GM19193 (cell line): ENCODE data around the gene CFAP74.

ENCODE experiments used
- POLR2A ChIP-seq: IDR thresholded peaks from 4 replicates; pipeline ENCODE4 v1.6.1; 2011; ENCODE audit not compliant: insufficient read depth, insufficient read length; ENCODE audit errors: extremely low read depth

CFAP74 gene

GRCh38 chr1:1919304-1920056, 84.1 kb downstream of the CFAP74 start:
- peak; percentile 22 for TF ChIP-seq POLR2A

GRCh38 chr1:1918901-1919303, 84.7 kb downstream of the CFAP74 start, which contains the start of gene TMEM52:
Gene TMEM52 (minus strand): TSS chr1:1919279. CDS start chr1:1919265, 14 bp downstream.
- TF ChIP-seq POLR2A, result no peak

- TF ChIP-seq POLR2A, result no peak
Measured at GRCh38 chr1:1917995-1918900, 85.3 kb downstream of the CFAP74 start.

- TF ChIP-seq POLR2A, result no peak
Measured at GRCh38 chr1:1917304-1917976, 86.1 kb downstream of the CFAP74 start.

- TF ChIP-seq POLR2A, result no peak
Measured at GRCh38 chr1:1916851-1917251, 86.7 kb downstream of the CFAP74 start.

GRCh38 chr1:1915911-1916840, 87.4 kb downstream of the CFAP74 start:
- no peak for TF ChIP-seq POLR2A

- TF ChIP-seq POLR2A, result no peak
Measured at GRCh38 chr1:1914971-1915692, 88.5 kb downstream of the CFAP74 start, which contains the start of gene CALML6. Gene CALML6 (plus strand): TSS chr1:1915260. CDS start chr1:1915281, 21 bp downstream.

- no peak for TF ChIP-seq POLR2A
Measured at GRCh38 chr1:1914101-1914970, 89.2 kb downstream of the CFAP74 start.

- no peak for TF ChIP-seq POLR2A
Measured at GRCh38 chr1:1911350-1912041, 92.1 kb downstream of the CFAP74 start.

GRCh38 chr1:1910651-1911331, 92.8 kb downstream of the CFAP74 start:
- TF ChIP-seq POLR2A, result no peak

GRCh38 chr1:1910033-1910465, 93.5 kb downstream of the CFAP74 start:
- no peak for TF ChIP-seq POLR2A
